DOHH2 (cell line): ENCODE data around the gene ELFN1.

ENCODE experiments used
- H3F3A ChIP-seq: fragments of 200-600 bp; sonication (generic), shearing (Covaris generic); 2 replicates; pipeline ENCODE4 v1.6.0; 2016; ENCODE audit warnings: antibody characterized with exemption, mild to moderate bottlenecking; ENCODE audit not compliant: control insufficient read depth, insufficient read depth
- H3K27ac ChIP-seq: fragments of 200-600 bp; sonication (generic); 2 replicates; pipeline ENCODE4 v1.5.1; 2014; ENCODE audit warnings: low read depth, mild to moderate bottlenecking, low read length, moderate library complexity
- H3K27me3 ChIP-seq: fragments of 200-600 bp; sonication (generic); 2 replicates; pipeline ENCODE4 v1.6.1; 2014; ENCODE audit warnings: mild to moderate bottlenecking, low read length, mixed read lengths; ENCODE audit not compliant: control insufficient read depth
- H3K36me3 ChIP-seq: fragments of 200-600 bp; sonication (generic); 2 replicates; pipeline ENCODE4 v1.6.1; 2014; ENCODE audit warnings: mild to moderate bottlenecking, low read length, moderate library complexity, mixed read lengths; ENCODE audit not compliant: control insufficient read depth
- H3K4me1 ChIP-seq: fragments of 200-600 bp; sonication (generic); 2 replicates; pipeline ENCODE4 v1.6.1; 2014; ENCODE audit warnings: mild to moderate bottlenecking, low read length, mixed read lengths; ENCODE audit not compliant: control insufficient read depth
- H3K4me2 ChIP-seq: fragments of 200-600 bp; sonication (generic); 2 replicates; pipeline ENCODE4 v1.6.0; 2014; ENCODE audit warnings: mild to moderate bottlenecking, low read length, moderate library complexity
- H3K4me3 ChIP-seq: fragments of 200-600 bp; sonication (generic); 2 replicates; pipeline ENCODE4 v1.5.1; 2014; ENCODE audit warnings: mild to moderate bottlenecking, low read length, mixed read lengths
- H3K79me2 ChIP-seq: fragments of 200-600 bp; sonication (generic); 2 replicates; pipeline ENCODE4 v1.6.1; 2014; ENCODE audit warnings: mild to moderate bottlenecking, low read length, mixed read lengths; ENCODE audit not compliant: control insufficient read depth
- H3K9me2 ChIP-seq: fragments of 200-600 bp; sonication (generic); replicated peaks from 2 replicates; pipeline ENCODE4 v1.6.1; 2014; ENCODE audit warnings: mild to moderate bottlenecking, low read length, mixed read lengths; ENCODE audit not compliant: control insufficient read depth
- H3K9me3 ChIP-seq: fragments of 200-600 bp; sonication (generic); 2 replicates; pipeline ENCODE4 v1.6.1; 2014; ENCODE audit warnings: antibody characterized with exemption, low read length, mixed read lengths; ENCODE audit not compliant: control insufficient read depth, insufficient read depth
- H4K20me1 ChIP-seq: fragments of 200-600 bp; sonication (generic); 2 replicates; pipeline ENCODE4 v1.6.0; 2014; ENCODE audit warnings: low read depth, mild to moderate bottlenecking, antibody characterized with exemption, low read length, moderate library complexity; ENCODE audit not compliant: control insufficient read depth, insufficient read depth
- EZH2phosphoT487 ChIP-seq: fragments of 200-600 bp; sonication (generic); IDR thresholded peaks from 2 replicates; pipeline ENCODE4 v1.6.1; 2017; ENCODE audit warnings: borderline replicate concordance, mild to moderate bottlenecking, antibody characterized with exemption, low read length, moderate library complexity, mixed read lengths
- TF ChIP-seq, protein P1 (sequence below): fragments of 200-600 bp; sonication (generic); IDR thresholded peaks from one replicate; pipeline ENCODE4 v1.5.1; 2014; ENCODE audit warnings: antibody characterized with exemption, mild to moderate bottlenecking, low read depth, low read length; ENCODE audit not compliant: poor library complexity, severe bottlenecking

Gene ELFN1

DNA sequence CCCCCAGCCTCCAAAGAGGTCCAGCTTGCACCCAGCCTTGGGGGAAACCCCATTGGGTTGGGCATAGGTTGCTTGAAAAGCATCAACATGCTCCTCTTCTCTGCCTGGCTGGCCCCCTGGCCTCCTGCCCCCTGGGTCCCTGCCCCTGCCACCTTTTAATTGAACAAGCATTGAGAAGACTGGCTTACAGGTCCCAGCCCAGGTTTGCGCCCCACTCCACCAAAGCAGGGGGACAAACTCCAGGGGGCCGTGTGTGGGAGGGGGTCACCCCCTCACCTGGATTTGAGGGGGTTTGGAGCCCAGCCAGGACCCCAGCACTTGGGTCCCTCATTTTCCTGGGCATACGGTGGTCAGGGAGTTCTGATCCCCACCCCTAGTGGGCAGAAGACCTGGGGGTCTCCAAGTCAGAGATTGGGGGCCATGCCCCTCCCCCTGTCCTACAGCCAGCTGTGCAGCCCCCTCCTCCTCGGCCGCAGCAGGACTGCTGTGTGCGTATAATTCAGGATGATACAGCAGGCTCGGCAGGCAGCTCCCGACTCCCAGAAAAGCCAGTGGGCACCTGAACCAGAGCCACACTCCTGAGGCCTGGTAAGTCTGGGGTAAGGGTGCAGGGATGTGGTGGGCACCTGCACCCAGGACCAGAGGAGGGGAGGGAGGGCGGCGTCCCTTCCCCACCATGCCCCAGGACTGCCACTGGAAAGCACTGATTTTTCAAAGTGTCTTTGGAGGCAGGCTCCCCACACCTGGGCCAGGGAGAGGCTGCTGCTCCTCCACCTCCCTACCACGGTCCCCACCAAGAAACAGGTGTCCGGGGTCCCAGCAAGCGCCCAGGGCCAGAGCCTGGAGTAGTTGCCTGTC, 1.7 kb downstream of the ELFN1 start:
- Histone ChIP-seq H3K36me3 (no peaks in the 10 kb centered on the region), H3F3A (no peaks in the 10 kb centered on the region; the same call in 1 of the 2 replicates), H3K4me3 (no peak overlapping the region), H3K4me2 (no peak overlapping the region), H3K79me2 (no peaks in the 10 kb centered on the region), H3K27ac (no peak overlapping the region), H3K9me2 (no peaks in the 10 kb centered on the region), H4K20me1 (peaks cover 3% of the 10 kb centered on the region; the same call in 1 of the 2 replicates), H3K9me3 (no peaks in the 10 kb centered on the region), H3K27me3 (peaks cover 26% of the 10 kb centered on the region), H3K4me1 (no peaks in the 10 kb centered on the region)
- TF ChIP-seq, protein P1, sequence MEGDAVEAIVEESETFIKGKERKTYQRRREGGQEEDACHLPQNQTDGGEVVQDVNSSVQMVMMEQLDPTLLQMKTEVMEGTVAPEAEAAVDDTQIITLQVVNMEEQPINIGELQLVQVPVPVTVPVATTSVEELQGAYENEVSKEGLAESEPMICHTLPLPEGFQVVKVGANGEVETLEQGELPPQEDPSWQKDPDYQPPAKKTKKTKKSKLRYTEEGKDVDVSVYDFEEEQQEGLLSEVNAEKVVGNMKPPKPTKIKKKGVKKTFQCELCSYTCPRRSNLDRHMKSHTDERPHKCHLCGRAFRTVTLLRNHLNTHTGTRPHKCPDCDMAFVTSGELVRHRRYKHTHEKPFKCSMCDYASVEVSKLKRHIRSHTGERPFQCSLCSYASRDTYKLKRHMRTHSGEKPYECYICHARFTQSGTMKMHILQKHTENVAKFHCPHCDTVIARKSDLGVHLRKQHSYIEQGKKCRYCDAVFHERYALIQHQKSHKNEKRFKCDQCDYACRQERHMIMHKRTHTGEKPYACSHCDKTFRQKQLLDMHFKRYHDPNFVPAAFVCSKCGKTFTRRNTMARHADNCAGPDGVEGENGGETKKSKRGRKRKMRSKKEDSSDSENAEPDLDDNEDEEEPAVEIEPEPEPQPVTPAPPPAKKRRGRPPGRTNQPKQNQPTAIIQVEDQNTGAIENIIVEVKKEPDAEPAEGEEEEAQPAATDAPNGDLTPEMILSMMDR = no peak
- TF ChIP-seq EZH2phosphoT487 = no peak

DNA sequence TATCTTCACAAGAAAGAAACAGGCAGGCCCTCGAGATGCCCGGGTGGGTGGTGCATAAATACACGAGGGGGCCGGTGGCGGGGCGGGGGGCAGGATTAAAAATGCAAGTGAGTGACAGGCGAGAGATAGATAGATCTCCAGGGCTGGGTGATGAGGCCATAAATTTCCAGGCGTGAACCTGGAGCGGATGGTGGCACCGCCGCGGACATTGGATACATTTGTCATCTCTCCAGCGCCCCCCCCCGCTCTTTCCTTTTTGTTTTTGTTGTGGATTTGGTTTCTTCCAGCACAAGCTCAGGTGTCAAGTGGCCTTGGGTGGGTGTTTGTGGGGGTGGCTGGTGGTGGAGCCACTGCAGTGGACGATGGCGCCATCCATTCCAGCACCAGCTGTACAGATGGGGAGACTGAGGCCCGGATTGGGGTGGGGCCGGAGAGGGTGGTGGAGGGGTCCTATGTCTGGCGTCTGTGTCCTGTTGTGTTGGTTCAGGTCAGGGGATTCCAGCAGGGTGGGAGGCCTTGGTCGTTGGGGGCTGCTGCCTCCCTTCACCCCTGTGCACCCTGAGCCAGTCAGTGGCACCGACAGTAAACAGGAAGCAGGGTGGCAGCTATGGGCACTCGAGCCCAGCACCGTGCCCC, 2.9 kb downstream of the ELFN1 start:
- Histone ChIP-seq H3F3A (no peaks in the 10 kb centered on the region; the same call in 1 of the 2 replicates), H3K4me1 (peaks cover 10% of the 10 kb centered on the region), H3K9me2 (no peaks in the 10 kb centered on the region), H3K4me3 (no peak overlapping the region), H4K20me1 (peaks cover 8% of the 10 kb centered on the region; the same call in 1 of the 2 replicates), H3K79me2 (no peaks in the 10 kb centered on the region), H3K27ac (no peak overlapping the region), H3K9me3 (no peaks in the 10 kb centered on the region), H3K36me3 (no peaks in the 10 kb centered on the region), H3K27me3 (peaks cover 16% of the 10 kb centered on the region), H3K4me2 (no peak overlapping the region)
- TF ChIP-seq, protein P1 = no peak
- TF ChIP-seq EZH2phosphoT487 = no peak

DNA sequence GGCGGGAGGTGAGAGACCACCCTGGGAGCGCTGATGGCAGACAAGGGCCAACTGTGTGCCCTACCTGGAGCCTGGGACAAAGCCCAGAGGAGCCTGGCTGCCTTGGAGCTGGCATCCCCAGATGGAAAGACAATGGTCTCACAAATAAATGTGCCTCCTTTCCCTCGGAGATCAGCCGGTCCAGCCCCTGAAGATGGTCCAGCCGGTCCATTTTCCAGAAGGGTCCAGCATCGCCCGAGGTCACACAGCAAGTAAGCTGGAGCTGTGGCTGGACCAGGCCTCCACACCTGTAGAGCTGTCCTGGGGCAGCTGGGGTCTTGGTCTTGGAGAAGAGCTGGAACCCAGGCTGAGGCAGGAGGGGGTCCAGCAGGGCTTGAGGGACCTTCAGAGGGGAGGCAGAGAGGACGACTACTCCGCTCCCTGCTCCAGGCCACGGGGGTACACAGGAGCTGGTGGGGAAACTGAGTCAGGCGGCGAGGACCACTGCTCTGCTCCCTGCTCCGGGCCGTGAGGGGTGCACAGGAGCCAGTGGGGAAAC, 3.6 kb downstream of the ELFN1 start:
- H3K79me2 ChIP-seq = no peaks in the 10 kb centered on the region
- no peaks in the 10 kb centered on the region for H3K9me3 ChIP-seq
- H3K4me1 ChIP-seq = peaks cover 15% of the 10 kb centered on the region
- no peak overlapping the region for H3K4me2 ChIP-seq
- no peaks in the 10 kb centered on the region for H3K9me2 ChIP-seq
- no peaks in the 10 kb centered on the region for H3K36me3 ChIP-seq
- H3F3A ChIP-seq = no peaks in the 10 kb centered on the region; the same call in 1 of the 2 replicates
- no peak overlapping the region for H3K4me3 ChIP-seq
- TF ChIP-seq, protein P1 = no peak
- no peak for TF ChIP-seq EZH2phosphoT487
- peaks cover 12% of the 10 kb centered on the region; the same call in 1 of the 2 replicates for H4K20me1 ChIP-seq
- H3K27me3 ChIP-seq = peaks cover 9% of the 10 kb centered on the region
- H3K27ac ChIP-seq = no peak overlapping the region
